MM.1S (cell line): ENCODE results near the gene DCAF15.

Source experiments
- CTCF ChIP-seq: fragments of 300-600 bp; sonication (generic); IDR thresholded peaks from 2 replicates; pipeline ENCODE4 v1.5.1; 2016; ENCODE audit warnings: antibody characterized with exemption, low read length, mixed read lengths
- EZH2phosphoT487 ChIP-seq: fragments of 300-600 bp; sonication (generic); IDR thresholded peaks from 2 replicates; pipeline ENCODE4 v1.6.1; 2018; ENCODE audit warnings: antibody characterized with exemption, low read length

GRCh38 chr19:13966684-13967128 lies 14.4 kb downstream of the DCAF15 start:
- TF ChIP-seq CTCF, result no peak
- TF ChIP-seq EZH2phosphoT487, result no peak
